HepG2 (cell line): Measurements from ENCODE around the gene SLC34A3. TPM values are rescaled to one million over a fixed set of nuclear protein-coding genes. Genes with fewer than 3 reads are reported as not detected.
A peak's percentile ranks its signal among the peaks of the same experiment; 100 is the strongest.

Source experiments
- AGO2 ChIP-seq: fragments of 200-400 bp; formaldehyde crosslinking; optimal IDR thresholded peaks from 2 replicates; pipeline ENCODE3; 2017; ENCODE audit warnings: mild to moderate bottlenecking, low read depth, low read length, moderate library complexity
- AKAP8 ChIP-seq: sonication (generic); formaldehyde crosslinking; IDR thresholded peaks from 2 replicates; pipeline ENCODE4 v1.5.1; 2020; ENCODE audit warnings: mild to moderate bottlenecking, missing genetic modification reagents
- ASH2L ChIP-seq: fragments of 300-600, 200-600 bp; sonication (generic); IDR thresholded peaks from 2 replicates; pipeline ENCODE4 v1.7.0; 2017; ENCODE audit warnings: low read depth, mild to moderate bottlenecking, moderate library complexity, mixed read lengths, low read length; ENCODE audit not compliant: insufficient read length
- ERF ChIP-seq: IDR thresholded peaks from 2 replicates; pipeline ENCODE4 v1.6.1; 2018; ENCODE audit warnings: missing biosample characterization, missing genetic modification reagents
- ETV5 ChIP-seq: IDR thresholded peaks from 2 replicates; pipeline ENCODE4 v1.6.1; 2018; ENCODE audit warnings: missing biosample characterization, missing genetic modification reagents, inconsistent platforms, borderline replicate concordance
- IRX3 ChIP-seq: sonication (generic); formaldehyde crosslinking; IDR thresholded peaks from 2 replicates; pipeline ENCODE4 v1.8.1; 2023; ENCODE audit warnings: mild to moderate bottlenecking, low read depth, missing genetic modification reagents, borderline replicate concordance
- MYNN ChIP-seq: sonication (generic); formaldehyde crosslinking; IDR thresholded peaks from 2 replicates; pipeline ENCODE4 v1.4.0; 2020; ENCODE audit warnings: mild to moderate bottlenecking, low read depth, missing genetic modification reagents
- RXRA ChIP-seq: sonication (generic); formaldehyde crosslinking; IDR thresholded peaks from 2 replicates; pipeline ENCODE4 v1.5.1; 2020; ENCODE audit warnings: missing genetic modification reagents
- SALL2 ChIP-seq: sonication (generic); formaldehyde crosslinking; IDR thresholded peaks from 2 replicates; pipeline ENCODE4 v1.8.1; 2023; ENCODE audit warnings: mild to moderate bottlenecking, missing genetic modification reagents, inconsistent platforms
- SAP130 ChIP-seq: IDR thresholded peaks from 2 replicates; pipeline ENCODE4 v1.6.1; 2016; ENCODE audit warnings: low read depth
- SP2 ChIP-seq: sonication (generic); formaldehyde crosslinking; IDR thresholded peaks from 2 replicates; pipeline ENCODE4 v1.5.1; 2020; ENCODE audit warnings: mild to moderate bottlenecking, missing genetic modification reagents
- TFAP4 ChIP-seq: sonication (generic); IDR thresholded peaks from 2 replicates; pipeline ENCODE4 v1.6.1; 2016; ENCODE audit warnings: low read depth, borderline replicate concordance
- TSC22D2 ChIP-seq: sonication (generic); formaldehyde crosslinking; IDR thresholded peaks from 2 replicates; pipeline ENCODE4 v1.5.1; 2020; ENCODE audit warnings: missing genetic modification reagents, mild to moderate bottlenecking, borderline replicate concordance
- ZBTB33 ChIP-seq: sonication (generic); formaldehyde crosslinking; IDR thresholded peaks from 2 replicates; pipeline ENCODE4 v1.4.0; 2020; ENCODE audit warnings: missing genetic modification reagents
- ZNF142 ChIP-seq: sonication (generic); formaldehyde crosslinking; IDR thresholded peaks from 2 replicates; pipeline ENCODE4 v1.4.0; 2020; ENCODE audit warnings: missing genetic modification reagents
- ZNF354B ChIP-seq: sonication (generic); formaldehyde crosslinking; IDR thresholded peaks from 2 replicates; pipeline ENCODE4 v1.8.0; 2022; ENCODE audit warnings: mild to moderate bottlenecking, missing genetic modification reagents
- ZNF687 ChIP-seq: sonication (generic); formaldehyde crosslinking; IDR thresholded peaks from 2 replicates; pipeline ENCODE4 v1.5.1; 2020; ENCODE audit warnings: mild to moderate bottlenecking, missing genetic modification reagents, moderate library complexity
- polyA plus RNA-seq, 8 experiments: library from polyadenylated mRNA; depleted of rRNA in 3 of 8; stranded (reverse) in 7 of 8; unstranded in 1 of 8; fragments of >200 nt; fragmentation: Illumina TruSeq in 4 of 8; extraction: Trizol in 4 of 8; gene quantifications; 2 replicates each; pipeline versions ENCODE4 v1.2.1 to v1.2.3, GENCODE V29; 2011 to 2016; ENCODE audit warnings: low read depth in 4 of 8, missing spikeins in 1 of 8, mixed read lengths in 1 of 8; ENCODE audit not compliant: insufficient read depth in 1 of 8
- total RNA-seq, 5 experiments: library from RNA; depleted of rRNA; stranded (reverse); fragments of >200 nt; fragmentation: Illumina TruSeq; extraction: Trizol; gene quantifications; 2 replicates each; pipeline ENCODE4 v1.2.3, GENCODE V29; 2016; ENCODE audit warnings: low read depth in 1 of 5

SLC34A3 gene
- total and polyA plus RNA-seq, 2 of the 13 experiments (the other 11 are each of a cell fraction or from before 2014, with no cell fraction given), result 0.07 to 1.0 TPM

GRCh38 chr9:137228506-137228967 is 2.2 kb upstream of the SLC34A3 start (continued):
- TF ChIP-seq ZNF687 (CRISPR knock-in tag) (peak; percentile 67; the same call in 1 of the 2 replicates), SAP130 (CRISPR knock-in tag) (peak; percentile 57), MYNN (CRISPR knock-in tag) (no peak), SP2 (CRISPR knock-in tag) (0 out of 2 replicates have a peak, but pooled peaks have one; percentile 48), RXRA (peak; percentile 60), ETV5 (CRISPR knock-in tag) (0 out of 2 replicates have a peak, but pooled peaks have one; percentile 18), AGO2 (peak; percentile 73), AKAP8 (CRISPR knock-in tag) (peak; percentile 89), ZNF354B (CRISPR knock-in tag) (0 out of 2 replicates have a peak, but pooled peaks have one; percentile 29), ZNF142 (0 out of 2 replicates have a peak, but pooled peaks have one; percentile 2), TFAP4 (peak; percentile 40; the same call in 1 of the 2 replicates), ASH2L (peak; percentile 5), TSC22D2 (CRISPR knock-in tag) (no peak), ERF (CRISPR knock-in tag) (no peak), SALL2 (CRISPR knock-in tag) (0 out of 2 replicates have a peak, but pooled peaks have one; percentile 48), ZBTB33 (CRISPR knock-in tag) (peak; percentile 9; the same call in 1 of the 2 replicates), IRX3 (0 out of 2 replicates have a peak, but pooled peaks have one; percentile 65)
